Upper lobe of right lung (tissue), 1 donor: ENCODE measurements around the gene ERI3. TPM values are rescaled to one million over a fixed set of nuclear protein-coding genes. Genes with fewer than 3 reads are reported as not detected.

ENCODE experiments used
- ATAC-seq: fragments of 200-7000 bp; cut with Tn5 transposase; one replicate; pipeline ENCODE4 v1.9.1; 2020; ENCODE audit warnings: mild to moderate bottlenecking, moderate library complexity
- DNase-seq: peaks from one replicate; pipeline ENCODE4 v3.0.0-alpha.2; 2020
- H3K27ac ChIP-seq: fragments of 200-600 bp; one replicate; pipeline ENCODE4 v1.8.0; 2022
- H3K27me3 ChIP-seq: fragments of 200-600 bp; one replicate; pipeline ENCODE4 v1.8.0; 2022; ENCODE audit warnings: mild to moderate bottlenecking
- H3K36me3 ChIP-seq: fragments of 200-600 bp; one replicate; pipeline ENCODE4 v1.8.0; 2022
- H3K4me1 ChIP-seq: fragments of 200-600 bp; one replicate; pipeline ENCODE4 v1.8.0; 2022
- H3K4me3 ChIP-seq: fragments of 200-600 bp; one replicate; pipeline ENCODE4 v1.8.0; 2022; ENCODE audit warnings: mild to moderate bottlenecking
- H3K9me3 ChIP-seq: fragments of 200-600 bp; one replicate; pipeline ENCODE4 v1.8.0; 2022
- intact Hi-C: fragments of 100-400 bp; cut with DNase I; formaldehyde crosslinking; loops from one replicate; pipeline ENCODE4 v1.11.0; 2022
- total RNA-seq: library from RNA; stranded (reverse); fragmentation: NEBNext Ultra II Directional; extraction: Animal tissue kit (Norgen Biotek cat#: 25700); gene quantifications from one replicate; pipeline ENCODE4 v1.2.1, GENCODE V29; 2021
- TF ChIP-seq, protein P1 (sequence below): fragments of 200-600 bp; IDR thresholded peaks from one replicate; pipeline ENCODE4 v1.8.0; 2022; ENCODE audit warnings: antibody characterized with exemption
- donor health status: DM: no; HTN: yes; CAD: no; lungs with severe emphysema.

Gene ERI3
- total RNA-seq, 1 donor from 2014 or later = 41.7 TPM

DNA sequence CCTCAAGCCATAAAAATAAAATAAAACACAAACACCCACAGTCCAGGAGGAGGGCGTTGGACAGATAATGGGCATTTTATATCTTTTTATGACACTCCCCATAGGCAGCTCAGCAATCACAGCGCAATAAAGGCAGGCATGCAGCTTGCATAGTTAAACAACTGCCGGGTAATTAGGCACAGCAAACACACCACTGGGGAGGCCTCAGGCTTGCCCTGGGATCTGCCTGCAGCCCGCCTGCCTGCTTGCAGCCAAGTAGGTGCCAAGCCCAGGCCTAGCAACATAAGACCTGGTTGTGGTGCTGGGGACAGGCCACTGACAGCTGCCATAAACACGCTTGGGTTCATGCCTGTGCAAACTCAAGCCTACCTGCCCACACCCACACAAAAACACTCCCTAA is 87.6 kb downstream of the ERI3 start:
- H3K27ac ChIP-seq = no peak overlapping the region
- ATAC-seq (no peak), DNase-seq (no peak)
- no peaks in the 10 kb centered on the region for H3K9me3 ChIP-seq
- TF ChIP-seq, protein P1, sequence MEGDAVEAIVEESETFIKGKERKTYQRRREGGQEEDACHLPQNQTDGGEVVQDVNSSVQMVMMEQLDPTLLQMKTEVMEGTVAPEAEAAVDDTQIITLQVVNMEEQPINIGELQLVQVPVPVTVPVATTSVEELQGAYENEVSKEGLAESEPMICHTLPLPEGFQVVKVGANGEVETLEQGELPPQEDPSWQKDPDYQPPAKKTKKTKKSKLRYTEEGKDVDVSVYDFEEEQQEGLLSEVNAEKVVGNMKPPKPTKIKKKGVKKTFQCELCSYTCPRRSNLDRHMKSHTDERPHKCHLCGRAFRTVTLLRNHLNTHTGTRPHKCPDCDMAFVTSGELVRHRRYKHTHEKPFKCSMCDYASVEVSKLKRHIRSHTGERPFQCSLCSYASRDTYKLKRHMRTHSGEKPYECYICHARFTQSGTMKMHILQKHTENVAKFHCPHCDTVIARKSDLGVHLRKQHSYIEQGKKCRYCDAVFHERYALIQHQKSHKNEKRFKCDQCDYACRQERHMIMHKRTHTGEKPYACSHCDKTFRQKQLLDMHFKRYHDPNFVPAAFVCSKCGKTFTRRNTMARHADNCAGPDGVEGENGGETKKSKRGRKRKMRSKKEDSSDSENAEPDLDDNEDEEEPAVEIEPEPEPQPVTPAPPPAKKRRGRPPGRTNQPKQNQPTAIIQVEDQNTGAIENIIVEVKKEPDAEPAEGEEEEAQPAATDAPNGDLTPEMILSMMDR = no peak
- H3K27me3 ChIP-seq = no peaks in the 10 kb centered on the region
- H3K4me1 ChIP-seq = peaks cover 13% of the 10 kb centered on the region
- no peaks in the 10 kb centered on the region for H3K36me3 ChIP-seq
- intact Hi-C loops = no loop called here
- H3K4me3 ChIP-seq = no peak overlapping the region

DNA sequence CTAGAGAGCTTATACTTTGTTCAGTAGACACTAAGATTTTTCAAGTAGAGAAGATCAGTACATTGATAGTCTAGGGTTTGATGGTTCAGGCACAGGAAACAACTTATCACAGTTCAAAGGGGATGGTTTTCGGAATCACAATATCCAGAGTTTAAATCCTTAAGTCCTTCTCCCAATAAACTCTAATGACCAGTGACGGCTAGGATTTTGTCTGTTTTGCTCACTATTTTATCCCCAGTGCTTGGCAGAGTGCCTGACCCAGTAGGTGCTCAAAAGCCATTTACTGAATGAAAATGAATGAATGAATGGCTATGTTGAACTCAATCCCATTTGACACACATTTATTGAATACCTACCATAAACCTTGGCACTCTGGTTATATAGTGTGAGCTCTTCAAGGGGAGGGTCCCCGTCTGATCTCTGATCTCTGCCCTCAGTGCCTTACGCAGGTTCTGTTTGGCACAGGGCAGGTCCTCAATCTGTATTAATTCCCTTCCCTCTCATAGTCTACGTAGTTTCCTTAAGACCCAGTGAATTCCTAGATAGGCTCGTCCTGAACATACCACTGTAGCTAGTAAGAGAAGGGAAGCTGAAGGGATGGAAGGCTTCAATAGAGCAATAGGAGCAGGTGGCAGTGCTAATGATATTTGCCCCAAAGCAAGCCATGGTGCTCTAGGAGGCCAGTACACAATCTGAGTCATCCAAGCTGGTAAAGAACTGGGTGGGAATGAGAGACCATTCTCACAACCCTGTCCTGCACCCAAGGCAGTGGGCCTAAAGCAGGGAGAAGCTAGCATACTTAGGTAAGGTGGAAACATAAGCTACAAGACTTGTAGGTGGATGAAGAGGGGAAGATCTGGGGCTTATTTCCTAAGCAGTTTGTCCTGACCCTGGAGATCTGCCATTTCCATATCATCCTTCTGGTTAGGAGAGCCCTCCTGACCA is 88.4 kb downstream of the ERI3 start:
- no peak for ATAC-seq

DNA sequence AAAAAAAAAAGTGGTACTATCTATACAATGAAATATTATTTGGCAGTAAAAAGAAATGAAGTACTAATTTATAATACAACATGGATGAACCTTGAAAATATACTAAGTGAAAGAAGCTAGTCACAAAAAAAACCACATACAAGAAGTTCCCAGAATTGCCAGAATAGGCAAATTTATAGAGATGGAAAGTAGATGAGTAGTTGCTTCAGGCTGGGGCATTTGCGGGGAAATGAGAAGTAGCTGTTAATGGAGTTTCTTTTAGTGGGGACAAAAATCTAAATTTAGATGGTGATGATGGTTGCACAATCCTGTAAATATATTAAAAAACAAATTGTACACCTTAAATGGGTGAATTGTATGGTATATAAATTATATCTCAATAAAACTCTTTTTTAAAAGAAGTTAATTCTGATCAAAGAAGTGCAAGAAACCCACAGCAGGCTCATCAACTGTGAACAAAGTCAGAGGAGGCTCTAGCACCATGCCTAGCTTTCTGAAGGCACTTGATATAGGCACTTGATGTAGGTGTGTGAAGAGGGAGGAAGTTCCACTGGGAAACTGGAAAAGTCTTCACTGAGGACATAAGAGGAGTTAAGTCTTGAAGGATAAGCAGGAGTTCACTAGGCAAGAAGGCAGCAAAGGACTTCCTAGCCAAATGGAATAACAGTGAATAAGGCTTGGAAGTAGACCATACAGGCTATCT is 89.2 kb downstream of the ERI3 start:
- TF ChIP-seq, protein P1 = no peak
- Histone ChIP-seq H3K27me3 (no peaks in the 10 kb centered on the region), H3K4me1 (peaks cover 19% of the 10 kb centered on the region), H3K4me3 (no peak overlapping the region), H3K27ac (no peak overlapping the region), H3K9me3 (no peaks in the 10 kb centered on the region), H3K36me3 (no peaks in the 10 kb centered on the region)
- ATAC-seq (no peak), DNase-seq (no peak)
- intact Hi-C loops = no loop called here

More for the DNA sequence above, 88.4 kb downstream of the ERI3 start:
- intact Hi-C loops = no loop called here
- H3K27me3 ChIP-seq = no peaks in the 10 kb centered on the region
- DNase-seq = no peak
- peaks cover 19% of the 10 kb centered on the region for H3K4me1 ChIP-seq
- H3K36me3 ChIP-seq = no peaks in the 10 kb centered on the region
- TF ChIP-seq, protein P1 = no peak
- no peak overlapping the region for H3K27ac ChIP-seq
- no peaks in the 10 kb centered on the region for H3K9me3 ChIP-seq
- no peak overlapping the region for H3K4me3 ChIP-seq

- DNase-seq (no peak), ATAC-seq (no peak)
- Histone ChIP-seq H3K27me3 (no peaks in the 10 kb centered on the region), H3K4me1 (peaks cover 19% of the 10 kb centered on the region), H3K36me3 (no peaks in the 10 kb centered on the region), H3K4me3 (no peak overlapping the region), H3K27ac (no peak overlapping the region), H3K9me3 (no peaks in the 10 kb centered on the region)
- intact Hi-C loops = no loop called here
- TF ChIP-seq, protein P1 = no peak
Observed at GRCh38 chr1:44264451-44264771, 90.6 kb downstream of the ERI3 start.

DNA sequence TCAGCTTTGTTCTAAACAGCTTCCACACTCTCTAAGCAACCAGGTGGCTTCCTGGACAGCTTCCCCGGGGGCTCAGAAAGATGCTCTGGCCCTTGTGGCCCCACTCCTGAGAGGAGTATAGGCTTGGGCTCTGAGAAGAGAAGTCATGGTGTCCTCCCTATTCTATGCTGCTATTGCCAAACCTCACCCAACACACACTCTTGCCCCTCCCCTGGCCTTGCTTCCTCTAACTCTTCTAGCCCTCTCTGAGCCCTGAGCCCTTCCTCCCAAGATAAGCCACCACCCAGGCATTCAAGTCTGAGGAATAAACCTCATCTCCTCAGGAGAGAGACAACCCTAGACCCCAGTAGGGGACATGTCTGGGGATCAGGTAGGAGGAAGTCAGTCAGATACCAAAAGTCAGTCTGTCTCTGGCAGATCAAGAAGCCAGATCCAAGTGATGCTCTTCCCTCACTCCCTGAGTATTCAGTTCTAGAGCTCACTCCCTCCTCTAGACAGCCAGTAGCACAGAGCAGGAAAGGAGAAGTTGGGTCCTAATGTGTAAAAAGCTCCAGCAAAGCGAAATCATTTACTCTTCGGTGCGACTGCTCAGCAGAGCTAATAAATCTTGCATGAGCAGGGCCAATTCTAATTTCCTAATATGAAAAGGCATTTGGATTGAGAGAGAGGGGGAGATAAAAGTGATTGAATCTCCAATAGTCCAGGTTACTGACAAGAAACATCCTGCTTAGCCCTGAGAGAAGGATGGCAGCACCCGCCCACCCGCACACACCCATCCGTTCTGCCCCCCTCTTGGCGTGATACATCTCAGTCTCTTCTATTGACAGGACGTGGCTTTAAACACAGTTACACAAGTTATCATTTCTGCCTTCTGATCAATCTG is 91.2 kb downstream of the ERI3 start:
- Histone ChIP-seq H3K36me3 (no peaks in the 10 kb centered on the region), H3K9me3 (no peaks in the 10 kb centered on the region), H3K27me3 (no peaks in the 10 kb centered on the region), H3K27ac (no peak overlapping the region), H3K4me1 (peaks cover 19% of the 10 kb centered on the region), H3K4me3 (no peak overlapping the region)
- intact Hi-C loops = no loop called here
- DNase-seq = no peak
- peak; percentile 76 for ATAC-seq
- TF ChIP-seq, protein P1 = no peak
